ENCODE measurements around the gene CELA2A. TPM values are rescaled to one million over a fixed set of nuclear protein-coding genes. Genes with fewer than 3 reads are reported as not detected.

CELA2A gene
- total and polyA plus RNA-seq, 2 of the 13 experiments (the other 11 are each of a cell fraction or from before 2014, with no cell fraction given), result not detected

- TF ChIP-seq CERS6 (CRISPR knock-in tag; IDR thresholded peaks at IDR 0.05), result no peak
- TF ChIP-seq, protein P1, sequence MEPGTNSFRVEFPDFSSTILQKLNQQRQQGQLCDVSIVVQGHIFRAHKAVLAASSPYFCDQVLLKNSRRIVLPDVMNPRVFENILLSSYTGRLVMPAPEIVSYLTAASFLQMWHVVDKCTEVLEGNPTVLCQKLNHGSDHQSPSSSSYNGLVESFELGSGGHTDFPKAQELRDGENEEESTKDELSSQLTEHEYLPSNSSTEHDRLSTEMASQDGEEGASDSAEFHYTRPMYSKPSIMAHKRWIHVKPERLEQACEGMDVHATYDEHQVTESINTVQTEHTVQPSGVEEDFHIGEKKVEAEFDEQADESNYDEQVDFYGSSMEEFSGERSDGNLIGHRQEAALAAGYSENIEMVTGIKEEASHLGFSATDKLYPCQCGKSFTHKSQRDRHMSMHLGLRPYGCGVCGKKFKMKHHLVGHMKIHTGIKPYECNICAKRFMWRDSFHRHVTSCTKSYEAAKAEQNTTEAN (CRISPR knock-in tag; conservative IDR thresholded peaks at IDR 0.05), result no peak
- no peak for TF ChIP-seq ZBTB21 (CRISPR knock-in tag; IDR thresholded peaks at IDR 0.05)
- TF ChIP-seq, protein P2, sequence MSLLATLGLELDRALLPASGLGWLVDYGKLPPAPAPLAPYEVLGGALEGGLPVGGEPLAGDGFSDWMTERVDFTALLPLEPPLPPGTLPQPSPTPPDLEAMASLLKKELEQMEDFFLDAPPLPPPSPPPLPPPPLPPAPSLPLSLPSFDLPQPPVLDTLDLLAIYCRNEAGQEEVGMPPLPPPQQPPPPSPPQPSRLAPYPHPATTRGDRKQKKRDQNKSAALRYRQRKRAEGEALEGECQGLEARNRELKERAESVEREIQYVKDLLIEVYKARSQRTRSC (CRISPR knock-in tag; IDR thresholded peaks at IDR 0.05; ENCODE audit: low read depth), result no peak
- TF ChIP-seq FLYWCH1 (CRISPR knock-in tag; IDR thresholded peaks at IDR 0.05), result no peak
These were observed 50.7 kb downstream of the CELA2A start (continued) for GRCh38 chr1:15507278-15507677.

- no peaks in the 10 kb centered on the region for H3K4me1 ChIP-seq (ENCODE audit: insufficient read depth, low read length)
- ChIA-PET CTCF (ENCODE audit: low intra/inter-chr PET ratio, low total read pairs) (no interaction called here), POLR2A (interaction anchor here (0.6 kb wide), 1 partner anchor 156 kb away, joined by 3 read pairs; no protein-coding TSS in a partner anchor)
- no peaks in the 10 kb centered on the region for H3K27me3 ChIP-seq (ENCODE audit: control insufficient read depth in 1 of 2, insufficient read depth in 2 of 2, low read length in 2 of 2)
- DNase-seq (ENCODE audit: low spot score), result no peak
- intact Hi-C loops (cut with micrococcal nuclease; ENCODE audit: unreplicated experiment) (no loop called here), in situ Hi-C loops (cut with HindIII; ENCODE audit: extremely low pct_ligation_motif_present, low pct_unique_long_range_greater_than_20kb) (no loop called here)
- no peaks in the 10 kb centered on the region for H4K20me1 ChIP-seq (ENCODE audit: insufficient read depth, low read length)
- no peak overlapping the region for H3K4me2 ChIP-seq (ENCODE audit: low read depth, low read length)
- WGBS (ENCODE audit: low lambda C conversion rate), result 95% methylated on average over 12 of the region's 12 CpGs
- H3K27ac ChIP-seq (ENCODE audit: extremely low read length, insufficient read depth, low read length), result no peak overlapping the region
- no TSS peak for BruUV-seq (replicated peaks)
- no peak for FAIRE-seq
- no peak for ATAC-seq
- no peak for TF ChIP-seq JDP2 (CRISPR knock-in tag; IDR thresholded peaks at IDR 0.05; ENCODE audit: borderline replicate concordance)
- TF ChIP-seq TRIM22 (IDR thresholded peaks at IDR 0.05), result no peak
- TF ChIP-seq IRF2 (CRISPR knock-in tag; IDR thresholded peaks at IDR 0.05), result no peak
- no peak for TF ChIP-seq PATZ1 (CRISPR knock-in tag; IDR thresholded peaks at IDR 0.05)
- no peak for TF ChIP-seq REL (CRISPR knock-in tag; conservative IDR thresholded peaks at IDR 0.05)
- H3K36me3 ChIP-seq (replicated peaks in 1 of 2; ENCODE audit: control insufficient read depth in 1 of 2, insufficient read depth in 2 of 2, low read length in 2 of 2), result peaks cover 2 to 19% of the 10 kb centered on the region in 2 experiments; a peak in 3 of 5 replicates
- no peaks in the 10 kb centered on the region for H3K79me2 ChIP-seq (ENCODE audit: insufficient read depth, low read length)
- no peak overlapping the region for H3K9ac ChIP-seq (ENCODE audit: insufficient read depth, low read depth, low read length)
- no peak overlapping the region for H3K4me3 ChIP-seq (replicated peaks in 1 of 3; ENCODE audit: insufficient read depth in 1 of 3, low read depth in 2 of 3, low read length in 3 of 3)
- H3K9me3 ChIP-seq (ENCODE audit: low read length), result no peaks in the 10 kb centered on the region
- H2AFZ ChIP-seq (ENCODE audit: low read length), result no peak overlapping the region
These were observed 52.4 kb downstream of the CELA2A start for GRCh38 chr1:15508700-15509487.

Data from HepG2 (cell line).